Measurements from ENCODE around the gene FLT4. TPM values are rescaled to one million over a fixed set of nuclear protein-coding genes. Genes with fewer than 3 reads are reported as not detected.
A peak's percentile ranks its signal among the peaks of the same experiment; 100 is the strongest.

FLT4 gene
- total RNA-seq, 1 donor from 2014 or later, result 0.75 TPM

DNA sequence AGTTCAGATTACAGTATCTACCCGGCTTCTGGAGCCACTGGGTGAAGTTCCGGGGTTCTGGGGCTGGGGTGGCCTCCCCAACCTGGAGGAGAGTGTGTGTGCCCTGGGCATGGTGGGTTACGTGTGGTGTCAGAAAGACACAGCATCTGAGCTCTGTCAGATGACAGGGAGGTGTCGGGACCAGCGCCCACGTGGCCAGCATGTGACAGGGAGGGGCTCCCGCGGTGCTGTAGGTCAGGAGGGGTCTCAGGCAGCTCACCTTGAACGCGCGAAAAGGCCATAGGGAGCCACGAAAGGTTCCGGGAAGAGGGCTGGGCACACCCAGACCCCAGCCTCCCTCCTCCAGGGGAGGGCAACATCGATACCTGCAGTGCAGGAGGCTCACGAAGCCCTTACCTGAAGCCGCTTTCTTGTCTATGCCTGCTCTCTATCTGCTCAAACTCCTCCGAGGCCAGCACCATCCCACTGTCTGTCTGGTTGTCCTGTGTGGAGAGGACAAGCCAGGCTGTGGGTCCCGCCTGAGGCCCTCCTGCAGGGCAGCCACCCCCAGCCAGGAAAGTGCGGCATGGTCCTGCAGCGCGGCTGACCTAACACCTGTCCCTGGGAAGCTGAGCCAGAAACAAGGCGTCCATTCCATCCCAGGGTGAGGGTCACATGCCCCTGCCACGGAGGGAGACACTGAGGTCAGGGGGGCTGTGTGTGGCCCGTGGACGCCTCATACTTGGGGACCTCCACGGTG is 40.7 kb downstream of the FLT4 start:
- no peak for DNase-seq (ENCODE audit: low read depth)

DNA sequence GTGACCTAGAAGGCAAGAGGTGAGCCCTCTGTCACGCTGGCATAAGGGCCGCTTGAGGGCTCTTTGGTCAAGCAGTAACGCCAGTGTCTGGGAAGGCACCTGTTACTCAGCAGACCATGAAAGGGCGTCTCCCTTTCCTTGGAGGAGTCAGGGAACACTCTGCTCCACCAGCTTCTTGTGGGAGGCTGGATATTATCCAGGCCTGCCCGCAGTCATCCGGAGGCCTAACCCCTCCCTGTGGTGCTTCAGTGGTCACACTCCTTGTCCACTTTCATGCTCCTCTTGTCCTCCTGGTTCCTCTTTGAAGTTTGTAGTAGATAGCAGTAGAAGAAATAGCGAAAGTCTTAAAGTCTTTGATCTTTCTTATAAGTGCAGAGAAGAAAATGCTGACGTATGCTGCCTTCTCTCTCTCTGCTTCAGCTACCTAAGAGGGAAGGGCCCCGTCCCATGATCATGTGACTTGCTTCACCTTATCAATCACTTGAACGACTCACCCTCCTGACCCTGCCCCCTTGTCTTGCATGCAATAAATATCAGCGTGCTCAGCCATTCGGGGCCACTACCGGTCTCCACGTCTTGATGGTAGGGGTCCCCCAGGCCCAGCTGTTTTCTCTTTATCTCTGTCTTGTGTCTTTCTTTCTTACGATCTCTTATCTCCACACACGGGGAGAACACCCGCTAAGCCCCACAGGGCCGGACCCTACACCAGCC is 41.4 kb downstream of the FLT4 start:
- peak; percentile 89 for DNase-seq (ENCODE audit: low read depth)

DNA sequence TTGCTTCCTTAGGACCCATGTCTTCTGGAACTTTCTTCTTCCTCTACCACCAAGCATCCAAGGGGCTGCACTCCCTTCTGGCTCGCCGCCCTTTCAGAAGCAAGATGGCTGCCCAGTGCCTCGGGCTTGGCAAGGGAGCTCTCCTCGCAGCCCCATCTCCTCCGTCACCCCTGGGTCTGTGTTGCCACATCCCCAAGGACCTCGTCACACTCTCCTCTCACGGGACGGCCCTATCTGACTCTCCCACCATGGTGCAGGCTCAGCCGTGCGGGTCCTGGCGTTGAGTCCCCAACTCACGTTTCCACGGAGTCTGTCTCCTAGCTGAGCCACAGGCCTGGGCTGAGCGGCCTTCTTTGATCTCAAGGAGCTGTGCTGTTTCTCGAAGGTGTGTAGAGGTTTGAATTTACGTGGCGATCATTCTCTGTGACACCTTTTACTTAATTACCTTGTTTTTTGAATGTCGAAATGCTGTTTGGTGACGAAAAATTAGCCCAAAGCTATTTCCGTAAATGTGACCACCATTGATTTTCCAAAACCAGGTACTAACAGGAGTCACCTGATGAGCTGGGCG is 43.1 kb downstream of the FLT4 start:
- no peak for DNase-seq (ENCODE audit: low read depth)

DNA sequence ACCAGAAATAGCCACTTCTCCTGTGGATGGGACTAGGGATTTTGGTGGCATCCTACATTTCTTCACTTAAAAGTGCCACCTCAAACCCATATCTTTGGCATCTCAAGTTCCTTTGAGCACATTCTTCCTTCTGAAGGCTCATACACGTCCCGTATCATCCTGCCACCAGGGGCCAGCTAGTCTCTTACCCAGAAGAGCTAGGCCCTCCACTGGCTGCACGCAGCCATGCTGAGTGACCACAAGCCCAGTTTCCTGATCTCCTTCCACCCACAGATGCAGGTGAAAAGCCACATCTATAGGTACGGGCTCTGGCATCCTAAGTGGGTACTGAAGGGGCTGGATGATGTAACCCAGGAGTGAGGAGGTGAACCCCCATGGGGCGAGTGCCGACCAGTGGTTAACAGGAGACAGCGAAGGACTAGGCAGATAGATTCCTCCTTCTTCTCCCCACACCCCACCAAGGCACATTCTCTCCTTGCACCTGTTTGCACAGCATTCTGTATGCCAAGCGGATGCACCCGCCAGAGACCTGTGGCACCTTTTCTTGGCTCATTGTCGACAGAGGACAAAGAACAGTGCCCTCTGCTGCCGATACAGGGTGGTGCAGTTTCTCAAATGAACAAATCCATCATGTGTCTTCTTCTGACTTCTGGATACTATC is 43.7 kb downstream of the FLT4 start:
- peak; percentile 55 for DNase-seq (ENCODE audit: low read depth)

DNA sequence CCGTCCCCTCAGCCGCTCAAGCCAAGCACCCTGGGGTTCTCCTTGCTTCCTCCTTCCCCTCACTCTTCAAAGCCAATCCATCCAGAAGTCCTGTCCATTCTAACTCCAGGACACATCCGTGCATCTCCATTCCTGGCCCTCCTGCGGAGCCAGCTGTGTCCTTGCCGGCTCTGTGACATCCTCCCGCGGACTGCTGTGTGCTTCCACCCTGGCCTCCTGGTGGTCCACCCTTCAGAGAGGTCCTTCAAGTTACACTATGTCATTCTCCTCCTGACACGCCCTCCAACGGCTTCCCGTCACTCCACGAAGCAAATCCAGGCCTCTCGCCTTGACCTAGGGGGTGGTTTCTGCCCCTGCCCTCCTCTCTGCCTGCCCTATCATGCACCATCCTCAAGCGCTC is 45.1 kb downstream of the FLT4 start:
- DNase-seq (ENCODE audit: low read depth), result no peak

DNA sequence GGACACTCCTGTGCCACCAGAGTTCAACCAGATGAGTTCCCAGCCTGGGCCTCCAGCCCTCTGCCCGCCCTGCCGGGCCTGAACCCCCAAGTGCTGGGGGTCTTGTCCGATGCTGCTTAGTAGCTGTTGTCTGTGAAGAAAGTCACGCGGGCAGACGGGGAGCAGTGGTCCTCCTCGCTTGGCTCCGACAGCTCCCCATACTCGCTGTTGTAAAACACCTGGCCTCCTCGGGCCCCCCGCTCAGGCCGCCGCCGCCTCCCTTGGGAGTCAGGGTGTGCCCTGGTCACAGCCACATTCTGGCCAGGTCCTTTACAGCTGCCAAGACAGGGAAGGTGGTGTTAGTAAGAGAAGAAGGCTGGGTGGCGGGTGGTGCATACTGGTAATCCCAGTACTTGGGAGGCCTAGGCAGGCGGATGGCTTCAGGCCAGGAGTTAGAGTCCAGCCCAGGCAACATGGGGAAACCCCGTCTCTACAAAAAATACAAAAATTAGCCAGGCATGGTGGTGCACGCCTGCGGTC is 46.3 kb downstream of the FLT4 start:
- no peak for DNase-seq (ENCODE audit: low read depth)

DNA sequence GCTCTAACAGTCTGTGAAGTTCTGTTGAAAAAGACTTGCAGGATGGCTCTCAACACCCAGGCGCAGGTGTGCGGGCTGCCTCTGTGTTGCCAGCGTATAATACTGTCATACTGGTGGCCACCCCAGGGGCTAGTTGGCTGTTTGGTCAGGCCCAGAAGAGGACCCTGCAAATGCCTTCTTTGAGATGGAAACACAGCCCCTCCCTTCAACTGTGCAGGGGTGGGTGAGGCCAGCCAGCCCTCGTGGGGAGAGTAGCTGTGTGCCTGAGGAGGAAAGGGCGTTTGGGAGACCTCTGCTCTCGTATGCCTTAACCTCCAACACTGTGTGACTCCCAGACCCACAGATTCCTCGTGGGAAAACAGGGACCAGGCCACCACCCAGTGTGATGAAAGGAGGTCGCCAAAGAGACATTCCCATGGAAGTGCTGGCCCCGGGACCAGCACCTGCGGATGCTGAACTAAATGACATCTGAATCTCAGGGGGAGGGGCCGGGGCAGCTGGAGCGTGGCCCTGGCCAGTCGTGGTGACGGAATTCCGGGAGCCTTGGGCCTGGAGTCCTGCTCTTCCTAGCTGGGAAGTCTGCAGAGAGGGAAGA is 46.8 kb downstream of the FLT4 start:
- peak; percentile 36 for DNase-seq (ENCODE audit: low read depth)

DNA sequence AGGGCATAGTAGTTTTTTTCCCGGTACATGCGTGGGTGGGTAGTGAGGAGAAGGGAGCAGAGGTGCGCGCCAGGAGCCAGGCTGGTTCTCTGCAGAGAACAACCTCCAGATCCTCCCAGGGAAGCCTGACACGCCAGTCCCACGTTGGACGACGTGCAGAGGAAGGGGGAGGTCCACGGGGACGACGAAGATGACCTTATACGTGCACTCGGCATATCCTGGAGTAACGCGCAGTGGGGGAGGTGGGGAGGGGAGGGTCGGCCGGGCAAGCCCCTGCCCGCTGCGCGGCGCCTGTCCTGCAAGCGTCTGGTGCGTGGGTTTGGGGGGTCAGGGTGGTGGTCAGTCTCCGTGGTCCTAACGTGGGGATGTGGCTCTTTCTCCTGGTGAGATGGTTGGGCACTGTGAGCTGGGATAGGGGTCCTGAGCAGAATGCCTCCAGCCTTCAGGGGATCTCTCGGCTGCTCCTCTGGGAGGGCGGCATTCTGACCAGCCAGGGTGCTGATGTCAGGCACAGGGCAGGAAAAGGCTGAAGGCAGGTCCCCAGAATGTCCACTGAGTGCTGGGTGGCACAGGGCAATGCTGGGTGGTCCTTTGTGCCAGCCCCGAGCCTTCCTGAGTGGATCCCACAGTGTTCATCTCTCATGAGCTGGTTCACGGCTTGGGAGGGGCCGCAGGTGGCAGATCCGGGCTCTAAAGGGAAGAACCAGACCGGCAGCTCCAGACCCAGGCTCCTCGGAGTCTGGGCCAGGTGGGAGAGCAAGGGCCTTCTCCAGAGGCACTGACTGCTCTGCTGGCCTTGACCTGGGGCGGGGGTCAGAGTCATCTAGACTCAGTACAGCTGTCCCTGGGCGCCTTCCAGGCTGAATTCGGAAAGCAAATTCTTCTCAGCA is 47.6 kb downstream of the FLT4 start:
- no peak for DNase-seq (ENCODE audit: low read depth)

DNA sequence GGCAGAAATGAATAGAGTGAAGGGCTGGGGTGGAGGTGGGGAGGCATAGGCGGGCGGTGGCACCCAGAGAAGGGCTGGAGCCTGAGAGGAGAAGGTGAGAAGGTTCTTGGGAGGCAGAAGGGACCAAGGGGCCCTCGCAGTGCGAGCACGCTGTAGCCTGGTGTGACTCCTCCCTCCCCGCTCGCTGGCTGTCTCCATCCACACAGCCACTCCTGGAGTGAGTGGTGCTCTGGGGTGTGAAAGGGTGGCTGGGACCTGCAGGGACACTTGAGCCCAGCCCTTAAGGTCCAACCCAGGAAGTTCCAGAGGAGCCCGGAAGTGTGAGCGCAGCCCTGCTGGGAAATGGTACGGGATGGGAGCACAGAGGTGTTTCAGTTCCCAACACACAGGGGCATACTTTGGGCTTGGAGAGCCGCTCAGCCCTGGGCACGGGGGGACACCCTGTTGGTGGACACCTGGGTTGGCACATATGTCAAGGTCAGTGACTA is 48.8 kb downstream of the FLT4 start:
- DNase-seq (ENCODE audit: low read depth), result no peak

DNA sequence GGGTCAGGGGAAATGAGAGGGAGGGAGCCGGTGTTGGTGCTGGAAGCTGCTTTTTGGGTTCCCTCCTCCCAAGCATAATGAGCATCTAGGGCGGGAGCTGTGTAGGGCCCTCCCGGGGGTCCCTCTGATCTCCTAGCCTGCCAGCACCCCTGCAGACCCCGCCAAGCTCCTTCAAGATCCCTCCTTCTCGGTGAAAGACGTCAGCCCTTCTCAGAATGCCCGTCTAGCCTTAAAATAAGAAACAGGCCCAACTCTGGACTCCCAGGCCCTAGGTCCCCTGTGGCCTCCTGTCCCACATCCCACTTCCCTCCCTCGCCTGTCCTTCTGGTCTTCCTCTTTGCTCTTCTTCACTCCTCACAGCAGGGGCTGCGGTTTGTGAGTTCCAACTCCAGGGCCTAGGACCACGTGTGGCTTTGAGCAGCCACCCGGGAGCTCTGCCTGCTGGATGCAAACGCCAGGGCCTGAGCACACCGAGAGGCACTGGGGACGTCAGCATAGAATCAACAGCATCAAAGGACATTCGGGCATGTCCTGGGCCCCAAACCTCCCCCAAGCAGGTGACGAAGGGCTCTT is 49.3 kb downstream of the FLT4 start:
- DNase-seq (ENCODE audit: low read depth), result no peak

DNA sequence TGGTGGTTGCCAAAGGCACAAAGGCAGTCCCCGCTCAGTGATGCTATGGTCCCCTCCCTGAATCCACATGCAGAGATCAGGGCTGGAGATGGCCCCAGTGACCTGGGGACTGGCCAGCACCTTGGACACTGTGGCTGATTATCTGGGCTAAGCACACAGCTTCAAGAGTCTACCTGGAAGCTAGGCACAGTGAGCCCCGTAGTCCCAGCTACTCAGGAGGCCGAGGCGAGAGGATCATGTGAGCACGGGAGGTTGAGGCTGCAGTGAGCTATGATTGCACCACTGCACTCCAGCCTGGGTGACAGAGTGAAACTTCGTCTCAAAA is 49.8 kb downstream of the FLT4 start:
- no peak for DNase-seq (ENCODE audit: low read depth)

DNA sequence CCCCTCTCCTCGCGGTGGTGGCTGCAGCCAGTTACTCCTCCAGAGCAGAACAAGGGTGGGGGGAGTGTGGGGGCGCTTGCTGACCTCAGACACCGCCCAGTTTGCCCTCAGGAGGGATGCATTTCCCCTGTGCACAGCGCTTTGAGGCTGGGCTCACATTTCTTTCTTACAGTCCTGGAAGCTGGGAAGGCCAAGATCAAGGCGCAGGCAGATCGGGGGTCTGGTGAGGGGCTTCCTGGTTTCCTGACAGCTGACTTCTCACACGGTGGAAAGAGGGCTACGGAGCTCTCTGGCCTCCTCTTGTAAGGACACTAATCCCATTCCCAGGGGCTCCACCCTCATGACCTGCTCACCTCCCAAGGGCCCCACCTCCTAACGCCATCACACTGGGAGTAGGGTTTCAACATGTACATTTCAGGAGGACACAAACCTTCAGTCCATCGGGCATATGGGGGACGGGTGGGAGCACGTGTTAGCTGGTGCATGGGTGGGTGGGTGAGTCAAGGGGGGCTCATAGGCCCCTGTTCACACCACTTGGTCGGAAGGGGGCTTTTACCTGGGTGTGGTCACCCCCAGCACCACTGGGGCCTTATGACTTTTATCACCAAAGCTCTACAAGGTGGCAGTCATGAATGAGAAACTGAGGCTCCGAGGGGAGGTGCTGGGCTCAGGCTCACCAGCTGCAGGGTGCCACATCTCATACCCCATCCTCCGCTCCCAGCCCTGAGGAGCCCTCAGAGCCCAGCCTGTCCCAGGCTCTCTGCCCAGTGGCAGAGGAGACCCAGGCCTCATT is 50.4 kb downstream of the FLT4 start:
- no peak for DNase-seq (ENCODE audit: low read depth)

DNA sequence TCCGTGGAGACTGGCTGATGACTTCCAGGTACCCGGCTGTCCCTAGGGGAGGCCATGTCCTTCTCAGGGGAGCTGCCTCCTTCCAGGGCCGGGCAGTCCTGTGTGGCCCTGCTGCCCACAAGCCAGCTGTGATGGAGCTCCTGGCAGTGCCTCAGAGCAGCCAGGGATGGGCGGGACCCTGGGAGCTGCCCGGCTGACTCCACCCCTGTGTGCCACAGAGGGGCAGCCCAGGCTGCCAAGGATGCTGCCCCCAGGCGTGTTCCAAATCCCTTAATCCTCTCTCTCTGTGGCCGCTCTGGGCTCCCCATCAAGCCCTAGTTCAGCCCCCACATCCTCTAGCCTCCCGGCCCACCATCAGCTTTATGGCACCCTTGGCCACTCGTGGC is 51.1 kb downstream of the FLT4 start:
- DNase-seq (ENCODE audit: low read depth), result peak; percentile 47

DNA sequence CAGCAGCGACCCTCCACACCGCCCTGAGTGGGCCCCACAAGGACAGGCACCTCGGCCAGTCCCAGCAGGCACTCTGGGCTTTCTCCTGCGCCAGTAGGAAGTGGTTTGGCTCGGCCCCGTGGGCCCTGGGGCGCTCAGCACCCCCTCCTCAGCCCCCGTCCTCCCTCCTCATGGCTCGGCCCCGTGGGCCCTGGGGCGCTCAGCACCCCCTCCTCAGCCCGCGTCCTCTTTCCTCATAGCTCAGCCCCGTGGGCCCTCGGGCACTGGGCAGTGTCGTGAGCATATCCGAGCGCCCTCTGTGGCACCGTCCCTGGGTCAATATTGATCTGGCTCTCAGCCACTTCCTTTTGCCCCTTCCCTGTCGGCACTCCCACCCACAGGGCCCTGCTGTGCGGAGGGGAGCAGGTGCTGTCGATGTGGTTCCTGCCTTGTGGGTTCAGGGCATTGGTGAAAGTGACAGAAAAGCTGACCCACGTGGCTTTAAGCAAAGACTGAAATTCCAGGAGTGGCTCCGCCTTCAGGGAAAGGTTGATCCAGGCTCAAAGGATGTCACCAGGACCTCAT is 52.6 kb downstream of the FLT4 start:
- DNase-seq (ENCODE audit: low read depth), result no peak

DNA sequence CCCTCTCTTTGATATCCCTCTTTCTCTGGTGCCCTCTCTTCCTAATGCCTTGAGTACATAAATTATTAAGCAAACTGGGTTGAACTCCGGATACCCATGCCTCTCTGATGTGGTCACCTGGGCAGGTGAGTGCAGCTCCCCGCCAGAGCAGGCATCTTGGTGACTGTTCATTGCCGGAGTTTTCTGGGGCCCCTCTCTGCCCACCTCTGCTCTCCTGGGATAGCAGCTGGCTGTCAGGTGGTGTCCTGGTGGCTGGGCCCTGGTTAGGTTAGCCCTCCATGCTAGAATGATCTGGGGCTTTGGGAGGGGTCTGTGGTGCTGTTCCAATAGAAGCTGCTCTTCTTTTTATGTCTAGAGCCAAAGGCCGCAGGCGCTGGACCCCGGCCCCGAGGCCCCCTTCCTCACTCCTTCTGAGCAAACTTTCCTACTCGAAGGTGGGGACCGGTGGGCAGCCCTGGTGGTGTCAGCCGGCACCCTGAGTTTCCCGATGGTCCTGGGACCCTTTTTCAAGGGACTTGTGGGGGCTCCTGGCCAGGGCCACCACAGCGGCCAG is 53.2 kb downstream of the FLT4 start:
- DNase-seq (ENCODE audit: low read depth), result no peak

DNA sequence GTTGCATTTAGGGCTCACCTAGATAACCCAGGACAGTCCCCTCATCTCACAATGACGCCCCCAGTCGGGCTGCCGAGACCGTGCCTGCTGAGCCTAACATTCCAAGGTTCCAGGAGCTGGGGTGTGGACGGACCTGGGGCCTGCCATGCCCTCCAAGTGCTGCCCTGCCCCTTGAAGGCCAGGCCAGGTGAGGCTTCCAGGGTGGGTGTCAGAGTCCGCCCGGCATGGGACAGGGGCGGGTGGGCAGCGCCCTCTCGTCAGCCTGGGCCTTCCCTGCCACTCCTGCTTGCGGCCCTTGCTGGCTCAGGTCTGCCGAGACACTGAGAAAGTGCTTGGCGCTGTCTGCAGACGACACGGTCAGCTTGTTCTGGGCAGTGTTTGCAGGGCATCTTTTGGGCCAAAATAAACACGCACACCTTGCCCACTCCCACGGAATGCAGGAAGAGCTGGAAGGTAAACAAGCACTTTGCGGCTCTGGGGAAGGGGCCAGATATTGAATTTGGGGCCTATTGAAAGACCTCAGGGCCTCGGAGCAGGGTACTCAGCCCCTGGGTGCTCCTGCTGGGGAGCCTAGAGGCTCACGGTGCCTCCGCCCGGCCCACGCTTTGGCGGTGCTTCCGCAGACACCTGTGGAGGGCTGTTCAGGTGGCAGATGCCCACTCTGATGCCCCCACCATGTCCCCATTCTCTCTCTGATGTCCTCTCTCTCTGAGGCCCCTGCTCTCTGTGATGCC is 53.9 kb downstream of the FLT4 start:
- no peak for DNase-seq (ENCODE audit: low read depth)

DNA sequence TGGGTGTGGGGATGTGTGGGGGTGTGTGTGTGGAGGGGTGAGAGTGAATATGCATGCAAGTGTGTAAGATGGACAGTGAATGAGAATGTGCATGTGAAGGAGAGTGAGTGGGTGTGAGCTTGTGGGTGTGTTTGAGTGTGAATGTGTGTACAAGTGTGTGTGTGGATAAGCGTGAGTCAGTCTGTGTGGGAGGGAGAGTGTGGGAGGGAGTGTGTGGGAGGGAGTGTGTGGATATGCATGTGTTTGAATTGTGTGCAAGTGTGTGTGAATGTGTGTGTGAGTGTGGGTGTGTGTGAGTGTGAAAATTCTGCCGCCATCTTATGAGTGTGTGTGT is 54.4 kb downstream of the FLT4 start:
- DNase-seq (ENCODE audit: low read depth), result no peak

Measured in myocyte (in vitro differentiated cells).